HepG2 (cell line): ENCODE results near the gene ATAD3A. TPM values are rescaled to one million over a fixed set of nuclear protein-coding genes. Genes with fewer than 3 reads are reported as not detected.

Experiments
- ATAC-seq: fragments of 200-7000 bp; cut with Tn5 transposase; 3 replicates; pipeline ENCODE4 v1.9.1; 2020; ENCODE audit warnings: mild to moderate bottlenecking, moderate library complexity
- BruUV-seq: library from RNA; stranded (reverse); fragments of 400-500 nt; replicated peaks from 2 replicates; lab custom pipeline; 2021; lab: Mats Ljungman, UMichigan
- CTCF ChIA-PET: fragments of 300-600 bp; formaldehyde crosslinking; extraction: SDS; loops from one replicate; lab custom pipeline; 2021; ENCODE audit warnings: low total read pairs, inconsistent platforms, low intra/inter-chr PET ratio; lab: Yijun Ruan, JAX
- POLR2A ChIA-PET: fragments of 350-600 bp; sonication (Branson Sonifier 250); formaldehyde crosslinking; loops from one replicate; lab custom pipeline; 2020; ENCODE audit warnings: antibody characterized with exemption, inconsistent platforms; lab: Yijun Ruan, JAX
- DNase-seq: peaks from one replicate; pipeline ENCODE4 v3.0.0-alpha.2; 2015; ENCODE audit warnings: low spot score
- FAIRE-seq: peaks from 3 replicates; lab custom pipeline; 2011; peaks lifted over from hg19 to GRCh38; lab: Jason Lieb, UNC
- H2AFZ ChIP-seq: one replicate; pipeline ENCODE4 v1.6.1; 2011; ENCODE audit warnings: low read length, inconsistent platforms
- H3K27ac ChIP-seq: fragments of 300-600 bp; 3 replicates; pipeline ENCODE4 v1.8.0; 2011; ENCODE audit warnings: mixed run types, mild to moderate bottlenecking, mixed read lengths, low read length, inconsistent platforms; ENCODE audit not compliant: insufficient read depth; ENCODE audit errors: extremely low read length
- H3K27me3 ChIP-seq, 2 experiments: fragments of 200-600 bp in 1 of 2; 2 replicates in 1 of 2; 3 replicates in 1 of 2; pipeline versions ENCODE4 v1.6.0 to v1.8.0; 2011; ENCODE audit warnings: low read length in 2 of 2, mild to moderate bottlenecking in 2 of 2, moderate library complexity in 2 of 2, inconsistent platforms in 1 of 2; ENCODE audit not compliant: insufficient read depth in 2 of 2, control insufficient read depth in 1 of 2
- H3K36me3 ChIP-seq, 2 experiments: fragments of 200-600 bp in 1 of 2; replicated peaks in 1 of 2; 2 replicates in 1 of 2; 3 replicates in 1 of 2; pipeline versions ENCODE4 v1.5.1 to v1.8.0; 2011; ENCODE audit warnings: low read length in 2 of 2, inconsistent platforms in 1 of 2; ENCODE audit not compliant: insufficient read depth in 2 of 2, control insufficient read depth in 1 of 2
- H3K4me1 ChIP-seq: 2 replicates; pipeline ENCODE4 v1.5.1; 2012; ENCODE audit warnings: low read length, inconsistent platforms; ENCODE audit not compliant: insufficient read depth
- H3K4me2 ChIP-seq: 2 replicates; pipeline ENCODE4 v1.6.0; 2011; ENCODE audit warnings: low read depth, low read length, inconsistent platforms
- H3K4me3 ChIP-seq, 3 experiments: fragments of 200-600 bp in 1 of 3; sonication (generic), shearing (Covaris generic) in 1 of 3; replicated peaks in 1 of 3; 2 replicates each; pipeline ENCODE4 v1.5.1; 2011 to 2016; ENCODE audit warnings: low read length in 3 of 3, inconsistent platforms in 2 of 3, low read depth in 2 of 3, mild to moderate bottlenecking in 2 of 3, control low read depth in 1 of 3, mixed read lengths in 1 of 3; ENCODE audit not compliant: insufficient read depth in 1 of 3
- H3K79me2 ChIP-seq: one replicate; pipeline ENCODE4 v1.6.1; 2011; ENCODE audit warnings: low read length, inconsistent platforms; ENCODE audit not compliant: insufficient read depth
- H3K9ac ChIP-seq: 2 replicates; pipeline ENCODE4 v1.6.0; 2011; ENCODE audit warnings: mild to moderate bottlenecking, low read depth, low read length, inconsistent platforms; ENCODE audit not compliant: insufficient read depth
- H3K9me3 ChIP-seq: 2 replicates; pipeline ENCODE4 v1.5.1; 2012; ENCODE audit warnings: mild to moderate bottlenecking, low read length
- H4K20me1 ChIP-seq: 2 replicates; pipeline ENCODE4 v1.6.0; 2011; ENCODE audit warnings: inconsistent platforms, mild to moderate bottlenecking, low read length, moderate library complexity; ENCODE audit not compliant: insufficient read depth
- AGO2 ChIP-seq: fragments of 200-400 bp; formaldehyde crosslinking; optimal IDR thresholded peaks from 2 replicates; pipeline ENCODE3; 2017; ENCODE audit warnings: mild to moderate bottlenecking, low read depth, low read length, moderate library complexity
- ESRRA ChIP-seq: sonication (generic); formaldehyde crosslinking; IDR thresholded peaks from 2 replicates; pipeline ENCODE4 v1.5.1; 2020; ENCODE audit warnings: mild to moderate bottlenecking, low read depth, missing genetic modification reagents
- FIP1L1 ChIP-seq: fragments of 200-400 bp; formaldehyde crosslinking; IDR thresholded peaks from 2 replicates; pipeline ENCODE4 v1.6.1; 2018; ENCODE audit warnings: low read depth, mild to moderate bottlenecking, low read length, moderate library complexity, borderline replicate concordance; ENCODE audit not compliant: insufficient read depth
- NRL ChIP-seq: sonication (generic); formaldehyde crosslinking; IDR thresholded peaks from 2 replicates; pipeline ENCODE4 v1.5.0; 2020; ENCODE audit warnings: missing genetic modification reagents, mild to moderate bottlenecking, moderate library complexity, borderline replicate concordance
- POLR2A ChIP-seq, 2 experiments: IDR thresholded peaks; 2 replicates each; pipeline ENCODE4 v1.6.1; 2011; ENCODE audit warnings: low read depth in 2 of 2, low read length in 2 of 2, mild to moderate bottlenecking in 1 of 2, moderate library complexity in 1 of 2; ENCODE audit not compliant: insufficient read depth in 1 of 2
- RBM22 ChIP-seq: fragments of 200-400 bp; formaldehyde crosslinking; optimal IDR thresholded peaks from 2 replicates; pipeline ENCODE3; 2017; ENCODE audit warnings: mild to moderate bottlenecking, low read length, moderate library complexity
- RFXAP ChIP-seq: sonication (generic); formaldehyde crosslinking; IDR thresholded peaks from 2 replicates; pipeline ENCODE4 v1.4.0; 2020; ENCODE audit warnings: missing genetic modification reagents, borderline replicate concordance
- SP5 ChIP-seq: IDR thresholded peaks from 2 replicates; pipeline ENCODE4 v1.6.1; 2016; ENCODE audit warnings: low read depth, borderline replicate concordance
- ZNF282 ChIP-seq: fragments of 450-650 bp; IDR thresholded peaks from 2 replicates; pipeline ENCODE4 v1.6.1; 2018; ENCODE audit not compliant: partially characterized antibody
- WGBS: methylation state at CpG from one replicate; pipeline ENCODE4 v1.1.6; 2017; ENCODE audit warnings: low lambda C conversion rate; 5-methylcytosine and 5-hydroxymethylcytosine counted together
- in situ Hi-C: cut with HindIII; loops from 2 replicates; pipeline ENCODE4 v1.10.0; 2017; ENCODE audit warnings: low pct_unique_long_range_greater_than_20kb; ENCODE audit not compliant: extremely low pct_ligation_motif_present
- intact Hi-C: fragments of 100-400 bp; cut with micrococcal nuclease; formaldehyde crosslinking; loops from one replicate; pipeline ENCODE4 v1.10.0; 2022; ENCODE audit not compliant: unreplicated experiment
- polyA plus RNA-seq, 8 experiments: library from polyadenylated mRNA; depleted of rRNA in 3 of 8; stranded (reverse) in 7 of 8; unstranded in 1 of 8; fragments of >200 nt; fragmentation: Illumina TruSeq in 4 of 8; extraction: Trizol in 4 of 8; gene quantifications; 2 replicates each; pipeline versions ENCODE4 v1.2.1 to v1.2.3, GENCODE V29; 2011 to 2016; ENCODE audit warnings: low read depth in 4 of 8, missing spikeins in 1 of 8, mixed read lengths in 1 of 8; ENCODE audit not compliant: insufficient read depth in 1 of 8
- total RNA-seq, 5 experiments: library from RNA; depleted of rRNA; stranded (reverse); fragments of >200 nt; fragmentation: Illumina TruSeq; extraction: Trizol; gene quantifications; 2 replicates each; pipeline ENCODE4 v1.2.3, GENCODE V29; 2016; ENCODE audit warnings: low read depth in 1 of 5

ATAD3A gene
- total and polyA plus RNA-seq, 2 of the 13 experiments (the other 11 are each of a cell fraction or from before 2014, with no cell fraction given) = 10.6 to 49.0 TPM

DNA sequence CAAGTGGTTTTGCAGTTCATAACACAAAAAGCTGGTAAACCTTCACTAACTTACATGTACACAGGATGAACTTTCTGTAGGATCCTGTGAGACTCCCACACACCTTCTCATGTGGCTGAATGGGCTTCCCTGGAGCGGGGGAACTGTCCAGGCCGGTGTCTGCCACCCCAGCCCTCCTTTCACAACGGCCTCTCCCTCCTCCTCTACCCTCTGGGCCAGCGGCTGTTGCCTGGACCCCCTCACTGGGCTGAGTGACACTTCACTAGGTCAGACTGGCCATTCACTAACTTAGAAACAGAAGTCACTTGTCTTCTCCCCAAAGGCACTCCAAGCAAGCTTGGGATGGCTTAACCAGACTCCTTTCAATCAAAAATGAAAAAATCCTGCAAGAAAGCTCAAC lies 46.6 kb downstream of the ATAD3A start:
- no peak for ATAC-seq
- WGBS = 70% methylated on average over 4 of the region's 4 CpGs
- no peak overlapping the region for H3K4me2 ChIP-seq
- no peak for DNase-seq
- no peaks in the 10 kb centered on the region; the same call in 1 of the 2 replicates for H4K20me1 ChIP-seq
- H3K9ac ChIP-seq = no peak overlapping the region
- no peak overlapping the region for H2AFZ ChIP-seq
- in situ Hi-C loops (no loop called here), intact Hi-C loops (no loop called here)
- FAIRE-seq = no peak
- no peaks in the 10 kb centered on the region for H3K9me3 ChIP-seq
- H3K27ac ChIP-seq = no peak overlapping the region
- ChIA-PET CTCF (no interaction called here), POLR2A (interaction anchor here (1.9 kb wide), 1 partner anchor 19 kb away, joined by 4 read pairs; no protein-coding TSS in a partner anchor)
- no TSS peak for BruUV-seq
- H3K27me3 ChIP-seq = no peaks in the 10 kb centered on the region
- H3K4me3 ChIP-seq = no peak overlapping the region
- TF ChIP-seq ESRRA (CRISPR knock-in tag) (no peak), FIP1L1 (no peak), AGO2 (peak; percentile 47), POLR2A (IDR thresholded peaks at IDR 0.05; ENCODE audit: insufficient read depth in 1 of 2, low read depth in 2 of 2, low read length in 2 of 2) (0 out of 4 replicates have a peak, but pooled peaks of 1 of the 2 experiments have one; percentile 13), RFXAP (no peak)
- H3K36me3 ChIP-seq = peaks cover 15 to 25% of the 10 kb centered on the region in 2 experiments; a peak in 4 of 5 replicates
- 0 out of 2 replicates have a peak, but pooled peaks cover 5% of the 10 kb centered on the region for H3K4me1 ChIP-seq
- H3K79me2 ChIP-seq = no peaks in the 10 kb centered on the region

DNA sequence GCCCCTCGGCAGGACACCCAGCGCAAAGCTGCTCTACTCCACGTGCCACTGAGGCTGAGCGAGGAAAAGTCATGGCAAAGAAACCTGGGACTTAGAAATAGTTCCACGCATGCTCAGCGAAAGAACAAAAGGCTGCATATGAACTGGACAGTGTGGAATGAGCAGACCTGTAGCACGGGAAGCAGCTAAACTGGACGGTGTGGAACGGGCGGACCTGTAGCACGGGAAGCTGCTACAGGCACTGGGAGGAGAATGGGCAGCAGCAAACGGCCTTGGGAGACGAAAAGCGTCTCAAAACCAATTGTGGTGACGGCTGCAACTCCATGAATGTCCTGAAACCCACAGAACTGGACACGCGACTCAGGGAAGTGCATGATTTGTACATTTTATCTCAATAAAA lies 47.1 kb downstream of the ATAD3A start:
- Histone ChIP-seq H3K27ac (no peak overlapping the region), H3K27me3 (no peaks in the 10 kb centered on the region), H3K36me3 (peaks cover 15 to 30% of the 10 kb centered on the region in 2 experiments), H3K79me2 (peaks cover 3% of the 10 kb centered on the region), H3K4me1 (0 out of 2 replicates have a peak, but pooled peaks cover 5% of the 10 kb centered on the region), H3K4me2 (no peak overlapping the region), H4K20me1 (no peaks in the 10 kb centered on the region; the same call in 1 of the 2 replicates), H3K4me3 (no peak overlapping the region), H2AFZ (no peak overlapping the region), H3K9me3 (no peaks in the 10 kb centered on the region), H3K9ac (no peak overlapping the region)
- DNase-seq (no peak), ATAC-seq (no peak), FAIRE-seq (no peak)
- TF ChIP-seq RBM22 = peak; percentile 2
- no peak for TF ChIP-seq SP5 (CRISPR knock-in tag)
- no peak for TF ChIP-seq NRL (CRISPR knock-in tag)
- peak; percentile 63 for TF ChIP-seq AGO2
- TF ChIP-seq ZNF282 = no peak
- intact Hi-C loops (no loop called here), in situ Hi-C loops (no loop called here)
- no TSS peak for BruUV-seq
- ChIA-PET CTCF (no interaction called here), POLR2A (interaction anchor here (1.1 to 1.9 kb wide), 2 partner anchors 19 to 56 kb away, joined by 3 to 4 read pairs; partner anchors contain the start of gene MIB2)
- WGBS = 95% methylated on average over 17 of the region's 17 CpGs
